K562 (cell line): ENCODE measurements around the gene GALR1. TPM values are rescaled to one million over a fixed set of nuclear protein-coding genes. Genes with fewer than 3 reads are reported as not detected.

Source experiments
- ATAC-seq: fragments of 200-7000 bp; cut with Tn5 transposase; 3 replicates; pipeline ENCODE4 v1.9.1; 2020; ENCODE audit warnings: moderate library complexity
- Bru-seq: library from RNA; stranded (reverse); fragments of 400-500 nt; gene quantifications from one replicate; lab custom pipeline; 2021; lab: Mats Ljungman, UMichigan
- BruChase-seq, 2 experiments: library from RNA; stranded (reverse); fragments of 400-500 nt; gene quantifications; one replicate each; lab custom pipeline; 2021; lab: Mats Ljungman, UMichigan
- BruUV-seq: library from RNA; stranded (reverse); fragments of 400-500 nt; replicated peaks from 2 replicates; lab custom pipeline; 2021; lab: Mats Ljungman, UMichigan
- CTCF ChIA-PET: fragments of 300-600 bp; formaldehyde crosslinking; extraction: SDS; loops from one replicate; lab custom pipeline; 2021; ENCODE audit warnings: low intra/inter-chr PET ratio; lab: Yijun Ruan, JAX
- POLR2A ChIA-PET: fragments of 300-600, 350-650 bp; sonication (Branson Sonifier 250); formaldehyde crosslinking; extraction: SDS; loops from one replicate; lab custom pipeline; 2021; ENCODE audit warnings: antibody characterized with exemption, inconsistent platforms; lab: Yijun Ruan, JAX
- DNase-seq, 4 experiments: peaks; one replicate each; pipeline versions ENCODE4 v3.0.0 to v3.0.0-alpha.2; 2011 to 2018; ENCODE audit warnings: low spot score in 3 of 4, mixed read lengths in 3 of 4; ENCODE audit errors: extremely low read depth in 1 of 4
- FAIRE-seq: peaks from 2 replicates; lab custom pipeline; 2011; peaks lifted over from hg19 to GRCh38; lab: Jason Lieb, UNC
- H2AFZ ChIP-seq: 2 replicates; pipeline ENCODE4 v1.6.0; 2011; ENCODE audit warnings: low read depth, low read length, control low read depth, inconsistent platforms
- H3K27ac ChIP-seq: fragments of 200-600 bp; 3 replicates; pipeline ENCODE4 v1.8.0; 2011; ENCODE audit warnings: low read depth, mild to moderate bottlenecking, control low read depth, inconsistent platforms, low read length, moderate library complexity, mixed read lengths; ENCODE audit errors: extremely low read depth
- H3K27me3 ChIP-seq, 2 experiments: fragments of 300-600 bp in 1 of 2; 2 replicates in 1 of 2; 3 replicates in 1 of 2; pipeline versions ENCODE4 v1.6.0 to v1.8.0; 2011; ENCODE audit warnings: inconsistent platforms in 2 of 2, low read length in 2 of 2, mild to moderate bottlenecking in 1 of 2, mixed read lengths in 1 of 2, moderate library complexity in 1 of 2; ENCODE audit not compliant: control insufficient read depth in 2 of 2, insufficient read depth in 2 of 2
- H3K36me3 ChIP-seq: fragments of 300-600 bp; 3 replicates; pipeline ENCODE4 v1.8.0; 2011; ENCODE audit warnings: mild to moderate bottlenecking, low read length, inconsistent platforms; ENCODE audit not compliant: control insufficient read depth, insufficient read depth
- H3K4me1 ChIP-seq, 2 experiments: fragments of 200-600 bp in 1 of 2; replicated peaks in 1 of 2; 2 replicates in 1 of 2; 3 replicates in 1 of 2; pipeline versions ENCODE4 v1.5.1 to v1.8.0; 2011; ENCODE audit warnings: inconsistent platforms in 2 of 2, low read length in 2 of 2, mild to moderate bottlenecking in 1 of 2, mixed read lengths in 1 of 2, moderate library complexity in 1 of 2; ENCODE audit not compliant: control insufficient read depth in 2 of 2, insufficient read depth in 2 of 2
- H3K4me2 ChIP-seq: 2 replicates; pipeline ENCODE4 v1.6.1; 2011; ENCODE audit warnings: low read length, control low read depth, inconsistent platforms, mixed read lengths; ENCODE audit not compliant: insufficient read depth
- H3K4me3 ChIP-seq: fragments of 200-600 bp; sonication (generic), shearing (Covaris generic); 2 replicates; pipeline ENCODE4 v1.5.1; 2016; ENCODE audit warnings: control low read depth, inconsistent platforms
- H3K79me2 ChIP-seq: fragments of 200-600 bp; 3 replicates; pipeline ENCODE4 v1.8.0; 2011; ENCODE audit warnings: low read length, inconsistent platforms; ENCODE audit not compliant: control insufficient read depth, insufficient read depth
- H3K9ac ChIP-seq, 2 experiments: 2 replicates each; pipeline versions ENCODE4 v1.6.0 to v1.6.1; 2011; ENCODE audit warnings: low read depth in 2 of 2, low read length in 2 of 2, control low read depth in 1 of 2, inconsistent platforms in 1 of 2, mild to moderate bottlenecking in 1 of 2, mixed read lengths in 1 of 2; ENCODE audit not compliant: insufficient read depth in 1 of 2
- H3K9me1 ChIP-seq: one replicate; pipeline ENCODE4 v1.6.0; 2011; ENCODE audit warnings: inconsistent platforms, mild to moderate bottlenecking, low read length, moderate library complexity; ENCODE audit not compliant: control insufficient read depth, insufficient read depth
- H3K9me3 ChIP-seq: replicated peaks from 2 replicates; pipeline ENCODE4 v1.5.1; 2011; ENCODE audit warnings: low read depth, low read length, inconsistent platforms; ENCODE audit not compliant: control insufficient read depth, insufficient read depth
- H4K20me1 ChIP-seq: replicated peaks from 2 replicates; pipeline ENCODE4 v1.6.1; 2011; ENCODE audit warnings: low read length, inconsistent platforms, mixed read lengths; ENCODE audit not compliant: control insufficient read depth, insufficient read depth
- ADNP ChIP-seq: fragments of 200-800 bp; sonication (Bioruptor generic); IDR thresholded peaks from 2 replicates; pipeline ENCODE4 v1.6.1; 2016; ENCODE audit warnings: missing genetic modification characterization, missing compliant biosample characterization
- CREB3L1 ChIP-seq: fragments of 450-650 bp; IDR thresholded peaks from 2 replicates; pipeline ENCODE4 v1.6.1; 2014; ENCODE audit warnings: low read depth, mild to moderate bottlenecking, moderate library complexity, borderline replicate concordance
- E2F1 ChIP-seq: sonication (generic); formaldehyde crosslinking; IDR thresholded peaks from 2 replicates; pipeline ENCODE4 v1.8.1; 2023; ENCODE audit warnings: mild to moderate bottlenecking, missing genetic modification reagents, moderate library complexity
- FOXA1 ChIP-seq: fragments of 450-650 bp; IDR thresholded peaks from 2 replicates; pipeline ENCODE4 v1.6.1; 2016; ENCODE audit warnings: mild to moderate bottlenecking, borderline replicate concordance
- GABPA ChIP-seq: fragments of 200-800 bp; sonication (Bioruptor generic); conservative IDR thresholded peaks from 2 replicates; pipeline ENCODE4 v1.6.1; 2016; ENCODE audit warnings: low read depth, missing genetic modification characterization, missing compliant biosample characterization
- GTF2E2 ChIP-seq: fragments of 200-800 bp; sonication (Bioruptor generic); IDR thresholded peaks from 2 replicates; pipeline ENCODE4 v1.6.1; 2016; ENCODE audit warnings: missing genetic modification characterization, missing compliant biosample characterization
- KDM1A ChIP-seq, 2 experiments: fragments of 450-650 bp; IDR thresholded peaks; 2 replicates each; pipeline ENCODE4 v1.6.1; 2016; ENCODE audit warnings: mild to moderate bottlenecking in 2 of 2
- MAFK ChIP-seq: IDR thresholded peaks from 2 replicates; pipeline ENCODE4 v1.6.1; 2011; ENCODE audit warnings: low read length, improper control_type of control experiment
- PCBP2 ChIP-seq: fragments of 200-400 bp; formaldehyde crosslinking; IDR thresholded peaks from 2 replicates; pipeline ENCODE4 v1.6.1; 2018; ENCODE audit warnings: low read length, low read depth, mild to moderate bottlenecking, moderate library complexity; ENCODE audit not compliant: poor library complexity, severe bottlenecking
- RBBP5 ChIP-seq: fragments of 200-600 bp; sonication (generic); IDR thresholded peaks from 2 replicates; pipeline ENCODE4 v1.6.1; 2012; ENCODE audit warnings: borderline replicate concordance, mild to moderate bottlenecking, low read length, control low read depth, inconsistent platforms; ENCODE audit not compliant: insufficient read depth, poor library complexity, severe bottlenecking
- RBM15 ChIP-seq: fragments of 200-400 bp; formaldehyde crosslinking; IDR thresholded peaks from 2 replicates; pipeline ENCODE4 v1.6.1; 2018; ENCODE audit warnings: mild to moderate bottlenecking, low read length, moderate library complexity; ENCODE audit not compliant: insufficient read depth
- RBM25 ChIP-seq: fragments of 200-400 bp; formaldehyde crosslinking; IDR thresholded peaks from 2 replicates; pipeline ENCODE4 v1.6.1; 2018; ENCODE audit warnings: low read length, low read depth, moderate library complexity; ENCODE audit not compliant: severe bottlenecking
- TGIF2 ChIP-seq: sonication (generic); formaldehyde crosslinking; IDR thresholded peaks from 2 replicates; pipeline ENCODE4 v1.8.1; 2022; ENCODE audit warnings: mild to moderate bottlenecking, missing genetic modification reagents, moderate library complexity
- U2AF1 ChIP-seq: fragments of 200-400 bp; formaldehyde crosslinking; optimal IDR thresholded peaks from 2 replicates; pipeline ENCODE3; 2017; ENCODE audit warnings: mild to moderate bottlenecking, low read depth, low read length, moderate library complexity
- WGBS: fragments of 100-300 bp; shearing (Covaris generic); methylation state at CpG from one replicate; pipeline ENCODE4 v1.1.6; 2016; ENCODE audit warnings: low coverage, mixed read lengths; ENCODE audit not compliant: insufficient coverage; ENCODE audit errors: missing lambda C conversion rate; 5-methylcytosine and 5-hydroxymethylcytosine counted together
- in situ Hi-C: fragments of 300-500 bp; cut with MboI; formaldehyde crosslinking; loops from 4 replicates; pipeline ENCODE4 v1.15.0; 2018; ENCODE audit warnings: inconsistent platforms, mixed read lengths
- intact Hi-C: fragments of 100-400 bp; cut with micrococcal nuclease; formaldehyde crosslinking; loops from 2 replicates; pipeline ENCODE4 v1.14.2; 2022
- long read RNA-seq, 3 experiments: library from polyadenylated mRNA in 2 of 3; library from RNA in 1 of 3; unstranded in 2 of 3; stranded (forward) in 1 of 3; transcript quantifications; one replicate each; pipeline ENCODE4 v2.0.0, GENCODE V29; 2019 to 2022
- polyA minus RNA-seq, 3 experiments: library from RNA; depleted of rRNA, polyadenylated mRNA; stranded (reverse); fragments of >200 nt; gene quantifications; 2 replicates each; pipeline ENCODE4 v1.2.3, GENCODE V29; 2011
- polyA plus RNA-seq, 8 experiments: library from polyadenylated mRNA; depleted of rRNA in 4 of 8; stranded (reverse) in 5 of 8; unstranded in 3 of 8; fragments of >200 nt; fragmentation: Nextera tagmentation in 2 of 8; fragmentation: Illumina TruSeq in 1 of 8; extraction: Ambion mirVana in 2 of 8; extraction: Trizol in 1 of 8; gene quantifications; 2 replicates each; pipeline versions ENCODE4 v1.2.1 to v1.2.3, GENCODE V29; 2011 to 2014; ENCODE audit warnings: inconsistent platforms in 1 of 8, missing spikeins in 1 of 8
- total RNA-seq, 7 experiments: library from RNA; depleted of rRNA in 6 of 7; stranded (reverse); fragments of >200 nt in 6 of 7; fragmentation: Illumina TruSeq in 2 of 7; extraction: Trizol in 2 of 7; gene quantifications; 2 replicates each; pipeline versions ENCODE4 v1.2.1 to v1.2.3, GENCODE V29; 2011 to 2021; ENCODE audit warnings: low replicate concordance in 1 of 7

Gene GALR1
- not detected in 2 replicates for total RNA-seq (2011; cell fraction: chromatin; rRNA removed; ENCODE audit: low replicate concordance)
- not detected in 2 replicates for total RNA-seq (2011; cell fraction: nucleolus; rRNA removed)
- total RNA-seq (2011; cell fraction: nucleoplasm; rRNA removed), result not detected in 2 replicates
- not detected in 2 replicates for total RNA-seq (2014; rRNA removed)
- total RNA-seq (2014; rRNA removed; fragmentation: Illumina TruSeq; extraction: Trizol), result not detected in 2 replicates
- total RNA-seq (2015; rRNA removed; fragmentation: Illumina TruSeq; extraction: Trizol), result not detected in 2 replicates
- not detected in 2 replicates for total RNA-seq (2021)
- polyA plus RNA-seq (2011; rRNA removed), result not detected in 2 replicates
- not detected in 2 replicates for polyA plus RNA-seq (2011; cell fraction: cytosol; rRNA removed)
- not detected in 2 replicates for polyA plus RNA-seq (2011; cell fraction: nucleus; rRNA removed)
- not detected in 2 replicates for polyA plus RNA-seq (2012)
- polyA plus RNA-seq (2014; fragmentation: Illumina TruSeq; extraction: Trizol), result not detected in 2 replicates
- not detected for polyA plus RNA-seq (2014; fragmentation: Nextera tagmentation; extraction: Ambion mirVana)
- polyA plus RNA-seq (2014; rRNA removed), result not detected in 2 replicates
- not detected in 2 replicates for polyA minus RNA-seq (2011; rRNA and poly(A)+ RNA removed)
- not detected in 2 replicates for polyA minus RNA-seq (2011; cell fraction: cytosol; rRNA and poly(A)+ RNA removed)
- polyA minus RNA-seq (2011; cell fraction: nucleus; rRNA and poly(A)+ RNA removed), result not detected in 2 replicates
- Bru-seq, nascent RNA, result not detected
- BruChase-seq, experiment 1, labeled RNA remaining after a 2-hour chase, result not detected
- BruChase-seq, experiment 2, labeled RNA remaining after a 6-hour chase, result not detected
- long read RNA-seq, experiment 1, result 0 reads
- long read RNA-seq, experiment 2, result 0 reads
- long read RNA-seq, experiment 3, result 0 reads

GRCh38 chr18:77249569-77250500, at the start of gene GALR1:
Gene GALR1, plus strand, starts transcription at chr18:77249848. Its CDS starts 701 bp downstream, at chr18:77250549.
- no peaks in the 10 kb centered on the region for H3K36me3 ChIP-seq
- H4K20me1 ChIP-seq, result no peaks in the 10 kb centered on the region
- 28% methylated on average over 23 of the region's 98 CpGs for WGBS
- no peaks in the 10 kb centered on the region for H3K4me1 ChIP-seq
- in situ Hi-C loops, result no loop called here
- no peak within 1 kb of the TSS for H3K27ac ChIP-seq
- H3K9me3 ChIP-seq, result no peaks in the 10 kb centered on the region
- no peak within 1 kb of the TSS for H2AFZ ChIP-seq
- ChIA-PET POLR2A (no interaction called here), CTCF (no interaction called here)
- FAIRE-seq (no peak), DNase-seq (no peak), ATAC-seq (no peak)
- H3K27me3 ChIP-seq, result no peaks in the 10 kb centered on the region
- no peak within 1 kb of the TSS for H3K4me2 ChIP-seq
- no peaks in the 10 kb centered on the region for H3K9me1 ChIP-seq
- no peak within 1 kb of the TSS for H3K9ac ChIP-seq
- H3K79me2 ChIP-seq, result no peaks in the 10 kb centered on the region
- BruUV-seq, result no TSS peak
- intact Hi-C loops, result no loop called here
- H3K4me3 ChIP-seq, result no peak within 1 kb of the TSS
- TF ChIP-seq GTF2E2 (tag) (no peak), MAFK (no peak), CREB3L1 (no peak), ADNP (tag) (no peak), PCBP2 (no peak), TGIF2 (CRISPR knock-in tag) (no peak), RBM15 (no peak), KDM1A (IDR thresholded peaks at IDR 0.05) (no peak), RBBP5 (no peak), GABPA (tag) (no peak), U2AF1 (no peak), RBM25 (no peak), E2F1 (CRISPR knock-in tag) (no peak), FOXA1 (no peak)
